Muscle of arm (tissue), 14 donors: ENCODE data around the gene FCAR. TPM values are rescaled to one million over a fixed set of nuclear protein-coding genes. Genes with fewer than 3 reads are reported as not detected.
"Not testable (repeated sequence)": the region's sequence is repeated elsewhere in the genome, so short reads cannot be mapped to it uniquely, and the experiment has no call there.

Experiments
- DNase-seq: peaks from one replicate; pipeline ENCODE4 v3.0.0-alpha.2; 2013
- long read RNA-seq, 11 donors: transcript quantifications; one replicate each; lab custom pipeline, GENCODE V29; 2026
- polyA plus RNA-seq, 12 donors: library from polyadenylated mRNA; unstranded; fragments of 120-200 nt; gene quantifications; one replicate each; pipeline ENCODE4 v1.2.1, GENCODE V29; 2013; ENCODE audit not compliant: insufficient read length in 12 of 12

The FCAR gene
- polyA plus RNA-seq, result 1 to 10 TPM in 1 of 12 donors, under 1 TPM in 6, not detected in 5; 0.12 to 1.3 (median 0.33) TPM
- long read RNA-seq, donor 1, result 0 reads
- long read RNA-seq, donor 2, result 0 reads
- long read RNA-seq, donor 3, result 0 reads
- long read RNA-seq, donor 4, result 0 reads
- long read RNA-seq, donor 5, result 0 reads
- long read RNA-seq, donor 6, result 0 reads
- long read RNA-seq, donor 7, result 0 reads
- long read RNA-seq, donor 8, result 0 reads
- long read RNA-seq, donor 9, result 0 reads
- long read RNA-seq, donor 10, result 0 reads
- long read RNA-seq, donor 11, result 0 reads

DNA sequence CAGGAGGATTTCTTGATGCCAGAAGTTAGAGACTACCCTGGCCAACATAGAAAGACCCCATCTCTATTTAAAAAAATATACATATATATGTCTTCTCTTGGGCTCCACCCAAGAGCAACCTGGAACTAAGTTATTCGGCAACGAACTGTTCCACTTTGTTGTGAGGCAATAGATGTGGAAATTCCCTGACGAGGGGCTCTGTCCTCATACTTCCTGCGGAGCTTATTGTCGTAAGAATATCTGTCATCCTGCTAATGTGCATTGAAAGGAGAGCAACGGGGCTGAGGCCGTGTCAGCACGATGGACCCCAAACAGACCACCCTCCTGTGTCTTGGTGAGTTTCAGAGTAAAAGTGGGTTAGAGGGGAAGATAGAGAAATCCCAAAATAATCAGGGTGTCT is at the start of gene FCAR:
TSS of gene FCAR (plus strand) at position 246 of the 400 bp plus-strand sequence. CDS start at position 301, 55 bp downstream.
- peak; percentile 5 for DNase-seq

- not testable (repeated sequence) for DNase-seq
Observed at GRCh38 chr19:54824416-54824815, 49.6 kb upstream of the FCAR start.

GRCh38 chr19:54825326-54825725 is 48.7 kb upstream of the FCAR start:
- not testable (repeated sequence) for DNase-seq

- DNase-seq, result not testable (repeated sequence)
Observed at GRCh38 chr19:54828064-54828463, 46.0 kb upstream of the FCAR start.

- not testable (repeated sequence) for DNase-seq
Observed at GRCh38 chr19:54832496-54832895, 41.5 kb upstream of the FCAR start, which contains the start of gene KIR2DS4. KIR2DS4 (plus strand) TSS chr19:54832676.

- DNase-seq, result not testable (repeated sequence)
Observed at GRCh38 chr19:54835126-54835525, 38.9 kb upstream of the FCAR start.

- DNase-seq, result not testable (repeated sequence)
Observed at GRCh38 chr19:54837522-54837921, 36.5 kb upstream of the FCAR start.

DNA sequence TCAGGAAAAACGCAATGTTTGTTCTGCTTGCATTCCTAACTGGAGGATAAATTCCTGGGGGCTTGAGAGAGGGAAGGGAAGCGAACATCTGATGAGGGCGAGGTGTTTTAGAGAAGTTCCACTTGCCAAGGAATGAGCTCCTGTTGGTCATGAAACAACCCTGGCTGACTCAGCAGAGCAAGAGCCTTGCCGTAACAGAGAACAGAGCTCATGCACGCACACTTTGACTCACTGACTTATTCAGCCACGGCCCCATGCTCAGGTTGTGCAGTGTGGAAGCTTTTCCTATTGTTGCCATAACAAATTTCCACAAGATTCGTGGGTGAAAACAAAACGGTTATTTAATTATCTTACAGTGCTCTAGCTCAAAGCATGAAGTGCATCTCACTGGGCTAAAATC is 30.9 kb upstream of the FCAR start:
- not testable (repeated sequence) for DNase-seq

DNA sequence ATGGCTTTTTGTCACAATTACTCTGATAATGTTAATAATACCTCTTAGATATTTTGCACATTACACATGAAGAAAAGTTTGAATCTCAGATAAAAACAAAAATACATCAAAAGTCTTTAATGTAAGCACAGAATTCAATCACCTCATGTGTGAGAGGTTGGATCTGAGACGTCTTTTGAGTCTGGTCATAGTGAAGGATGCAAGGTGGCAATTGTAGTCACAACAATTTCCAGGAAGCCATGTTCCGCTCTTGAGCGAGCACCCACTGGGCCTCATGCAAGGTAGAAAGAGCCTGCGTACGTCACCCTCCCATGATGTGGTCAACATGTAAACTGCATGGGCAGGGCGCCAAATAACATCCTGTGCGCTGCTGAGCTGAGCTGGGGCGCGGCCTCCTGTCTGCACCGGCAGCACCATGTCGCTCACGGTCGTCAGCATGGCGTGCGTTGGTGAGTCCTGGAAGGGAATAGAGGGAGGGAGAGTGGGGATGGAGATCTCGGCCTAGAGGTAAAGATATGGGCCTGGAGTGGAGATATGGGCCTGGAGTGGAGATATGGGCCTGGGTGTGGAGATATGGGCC is 23.9 kb upstream of the FCAR start, which contains the start of gene KIR3DL2:
TSS of gene KIR3DL2 (plus strand) at position 383 of the 580 bp plus-strand sequence. CDS start at position 416, 33 bp downstream.
- DNase-seq, result not testable (repeated sequence)

DNA sequence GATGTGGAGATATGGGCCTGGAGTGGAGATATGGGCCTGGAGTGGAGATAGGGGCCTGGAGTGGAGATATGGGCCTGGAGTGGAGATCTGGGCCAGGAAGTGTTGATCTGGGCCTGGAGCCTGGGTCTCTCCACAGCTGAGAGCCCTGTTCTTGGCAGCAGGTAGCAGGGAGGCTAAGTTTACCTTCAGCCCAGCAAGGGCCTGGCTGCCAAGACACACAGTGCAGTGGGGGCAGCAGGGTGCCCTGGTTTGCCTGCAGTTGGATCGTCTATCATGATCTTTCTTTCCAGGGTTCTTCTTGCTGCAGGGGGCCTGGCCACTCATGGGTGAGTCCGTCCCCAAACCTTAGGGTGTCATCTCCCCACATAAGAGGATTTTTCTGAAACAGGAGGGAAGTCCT is 23.1 kb upstream of the FCAR start:
- no peak for DNase-seq

DNA sequence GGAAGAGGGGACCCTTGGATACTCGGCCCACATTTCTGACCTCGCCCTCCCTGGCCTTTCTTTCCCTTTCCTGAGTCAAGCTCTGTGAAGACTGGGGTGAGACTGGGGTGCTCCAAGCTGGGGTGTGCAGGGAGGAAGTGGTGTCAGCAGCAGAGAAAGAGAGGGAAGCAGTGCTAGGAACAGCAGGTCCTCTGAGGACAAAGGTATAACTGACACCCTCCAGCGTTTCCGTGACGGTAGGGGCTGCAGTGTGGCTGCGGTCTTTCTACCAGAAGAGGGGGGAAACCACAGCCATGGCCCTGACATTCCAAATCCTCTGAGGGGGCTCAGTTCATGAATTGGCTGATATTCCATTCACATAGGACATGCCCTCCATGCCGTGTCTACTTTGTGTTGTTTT is 22.7 kb upstream of the FCAR start:
- no peak for DNase-seq

GRCh38 chr19:54855241-54855640 is 18.8 kb upstream of the FCAR start:
- not testable (repeated sequence) for DNase-seq

DNA sequence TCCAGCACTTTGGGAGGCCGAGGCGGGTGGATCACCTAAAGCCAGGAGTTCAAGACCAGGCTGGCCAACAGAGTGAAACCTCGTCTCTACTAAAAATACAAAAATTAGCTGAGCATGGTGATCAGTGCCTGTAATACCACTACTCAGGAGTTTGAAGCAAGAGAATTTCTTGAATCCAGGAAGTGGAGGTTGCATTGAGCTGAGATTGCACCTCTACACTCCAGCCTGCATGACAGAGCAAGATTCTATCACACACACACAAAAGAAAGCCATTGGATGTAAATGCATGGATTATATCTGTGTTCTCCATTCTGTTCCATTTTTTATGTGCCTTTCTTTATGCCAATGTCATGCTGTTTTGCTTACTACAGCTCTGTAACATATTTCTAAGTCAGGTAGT is 15.6 kb upstream of the FCAR start:
- not testable (repeated sequence) for DNase-seq

DNA sequence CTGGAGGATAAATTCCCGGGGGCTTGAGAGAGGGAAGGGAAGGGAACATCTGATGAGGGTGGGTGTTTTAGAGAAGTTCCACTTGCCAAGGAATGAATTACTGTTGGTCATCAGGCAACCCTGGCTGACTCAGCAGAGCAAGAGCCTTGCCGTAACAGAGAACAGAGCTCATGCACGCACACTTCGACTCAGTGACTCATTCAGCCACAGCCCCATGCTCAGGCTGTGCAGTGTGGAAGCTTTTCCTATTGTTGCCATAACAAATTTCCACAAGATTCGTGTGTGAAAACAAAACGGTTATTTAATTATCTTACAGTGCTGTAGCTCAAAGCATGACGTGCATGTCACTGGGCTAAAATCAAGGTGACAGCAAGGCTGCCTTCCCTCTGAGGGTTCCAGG is 14.6 kb upstream of the FCAR start:
- DNase-seq, result not testable (repeated sequence)

- not testable (repeated sequence) for DNase-seq
Observed at GRCh38 chr19:54863459-54863858, 10.6 kb upstream of the FCAR start.

- no peak for DNase-seq
Observed at GRCh38 chr19:54871696-54872095, 2.3 kb upstream of the FCAR start.

GRCh38 chr19:54875506-54875905 is 1.5 kb downstream of the FCAR start:
- DNase-seq, result peak; percentile 7

- no peak for DNase-seq
Observed at GRCh38 chr19:54877471-54877870, 3.4 kb downstream of the FCAR start.

GRCh38 chr19:54881884-54882283 is 7.8 kb downstream of the FCAR start:
- no peak for DNase-seq

- DNase-seq, result no peak
Observed at GRCh38 chr19:54882758-54883157, 8.7 kb downstream of the FCAR start.

DNA sequence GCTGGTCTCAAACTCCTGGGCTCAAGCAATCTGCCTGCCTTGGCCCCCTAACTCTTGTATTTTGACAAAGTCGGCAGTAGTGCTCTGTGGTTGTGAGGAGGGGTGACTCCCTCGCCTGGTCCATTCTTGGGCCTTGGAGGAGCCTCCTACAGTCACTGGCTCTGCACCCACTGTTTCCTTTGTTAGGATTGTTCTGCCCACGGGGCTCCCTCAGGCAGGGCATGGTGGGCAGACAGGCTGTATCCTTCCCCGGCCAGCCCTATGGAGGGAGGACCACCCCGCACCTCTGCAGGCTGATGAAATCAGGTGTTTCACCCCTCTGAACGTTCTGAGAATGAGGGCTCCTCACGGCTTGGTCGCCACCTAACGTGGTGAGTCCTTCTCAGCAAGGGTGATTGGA is 9.2 kb downstream of the FCAR start:
- DNase-seq, result no peak

DNA sequence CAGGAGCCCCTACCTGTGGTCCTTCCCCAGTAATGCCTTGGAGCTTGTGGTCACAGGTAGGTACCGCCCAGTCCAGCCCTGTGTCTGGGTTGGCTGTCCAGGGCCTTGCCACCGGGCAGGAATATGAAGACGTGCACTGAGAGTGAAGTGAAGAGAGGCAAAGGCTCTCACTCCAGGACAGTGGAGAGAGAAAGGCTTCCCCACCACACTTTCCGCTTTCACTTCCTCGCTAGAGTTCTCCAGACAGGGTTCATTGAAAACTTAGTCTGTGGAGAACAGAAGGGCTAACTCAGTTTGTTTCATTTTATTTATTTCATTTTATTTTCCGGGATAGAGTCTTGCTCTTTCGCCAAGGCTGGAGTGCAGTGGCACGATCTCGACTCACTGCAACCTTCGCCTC is 14.2 kb downstream of the FCAR start:
- no peak for DNase-seq

GRCh38 chr19:54889566-54889965 is 15.5 kb downstream of the FCAR start:
- no peak for DNase-seq
